GM12878 (cell line): ENCODE results near the gene ANKDD1B. TPM values are rescaled to one million over a fixed set of nuclear protein-coding genes. Genes with fewer than 3 reads are reported as not detected.

Source experiments
- ATAC-seq: fragments of 200-7000 bp; cut with Tn5 transposase; 3 replicates; pipeline ENCODE4 v1.9.1; 2020; ENCODE audit warnings: mild to moderate bottlenecking, moderate library complexity
- BruUV-seq: library from RNA; stranded (reverse); fragments of 400-500 nt; replicated peaks from 2 replicates; lab custom pipeline; 2021; lab: Mats Ljungman, UMichigan
- CTCF ChIA-PET: fragments of 300-600 bp; sonication (Branson Sonifier 250); formaldehyde crosslinking; extraction: SDS; loops from one replicate; lab custom pipeline; 2021; ENCODE audit warnings: inconsistent platforms; lab: Yijun Ruan, JAX
- POLR2A ChIA-PET: fragments of 350-600 bp; formaldehyde crosslinking; extraction: SDS; loops from one replicate; lab custom pipeline; 2021; ENCODE audit warnings: inconsistent platforms; lab: Charles Lee
- RAD21 ChIA-PET: fragments of 300-600 bp; sonication (Branson Sonifier 250); formaldehyde crosslinking; loops from one replicate; lab custom pipeline; 2023; ENCODE audit warnings: antibody characterized with exemption; ENCODE audit not compliant: unreplicated experiment; lab: Charles Lee
- SMC1A ChIA-PET: fragments of 300-600 bp; sonication (Branson Sonifier 250); formaldehyde crosslinking; loops from one replicate; lab custom pipeline; 2023; ENCODE audit not compliant: unreplicated experiment, uncharacterized antibody; lab: Charles Lee
- DNase-seq: peaks from one replicate; pipeline ENCODE4 v3.0.0-alpha.2; 2011; ENCODE audit warnings: low read depth, low spot score
- FAIRE-seq: peaks from 3 replicates; lab custom pipeline; 2011; peaks lifted over from hg19 to GRCh38; lab: Jason Lieb, UNC
- H2AFZ ChIP-seq: 2 replicates; pipeline ENCODE4 v1.6.0; 2011; ENCODE audit warnings: low read depth, low read length, control low read depth; ENCODE audit not compliant: control insufficient read depth
- H3K27ac ChIP-seq: 2 replicates; pipeline ENCODE4 v1.5.1; 2011; ENCODE audit warnings: control low read depth; ENCODE audit not compliant: control insufficient read depth, insufficient read depth
- H3K27me3 ChIP-seq, 2 experiments: replicated peaks in 1 of 2; 2 replicates each; pipeline versions ENCODE4 v1.6.0 to v1.6.1; 2011; ENCODE audit warnings: low read length in 1 of 2; ENCODE audit not compliant: control insufficient read depth in 2 of 2, insufficient read depth in 2 of 2
- H3K36me3 ChIP-seq, 2 experiments: 2 replicates each; pipeline ENCODE4 v1.5.1; 2011; ENCODE audit warnings: low read length in 1 of 2; ENCODE audit not compliant: control insufficient read depth in 2 of 2, insufficient read depth in 2 of 2
- H3K4me1 ChIP-seq: 2 replicates; pipeline ENCODE4 v1.6.1; 2011; ENCODE audit warnings: mild to moderate bottlenecking, low read length, moderate library complexity, mixed read lengths; ENCODE audit not compliant: control insufficient read depth, insufficient read depth
- H3K4me2 ChIP-seq: 2 replicates; pipeline ENCODE4 v1.6.0; 2011; ENCODE audit warnings: control low read depth; ENCODE audit not compliant: control insufficient read depth, insufficient read depth
- H3K4me3 ChIP-seq: fragments of 200-600 bp; sonication (generic); 2 replicates; pipeline ENCODE4 v1.5.1; 2016
- H3K79me2 ChIP-seq: 2 replicates; pipeline ENCODE4 v1.6.0; 2011; ENCODE audit warnings: low read length; ENCODE audit not compliant: control insufficient read depth, insufficient read depth
- H3K9ac ChIP-seq: 2 replicates; pipeline ENCODE4 v1.8.0; 2011; ENCODE audit warnings: low read length, control low read depth, mixed read lengths; ENCODE audit not compliant: control insufficient read depth, insufficient read depth
- H3K9me3 ChIP-seq: replicated peaks from 3 replicates; pipeline ENCODE4 v1.5.1; 2011; ENCODE audit warnings: mild to moderate bottlenecking, low read length; ENCODE audit not compliant: control insufficient read depth, insufficient read depth
- H4K20me1 ChIP-seq: 2 replicates; pipeline ENCODE4 v1.6.0; 2011; ENCODE audit not compliant: control insufficient read depth, insufficient read depth
- CBFB ChIP-seq: IDR thresholded peaks from 2 replicates; pipeline ENCODE4 v1.6.1; 2016; ENCODE audit warnings: antibody characterized with exemption, low read depth
- FOXM1 ChIP-seq: IDR thresholded peaks from 2 replicates; pipeline ENCODE4 v1.6.1; 2012; ENCODE audit warnings: low read depth, mild to moderate bottlenecking, inconsistent platforms, low read length, moderate library complexity
- MYC ChIP-seq: IDR thresholded peaks from 2 replicates; pipeline ENCODE4 v1.6.1; 2011; ENCODE audit warnings: mild to moderate bottlenecking, low read length, moderate library complexity, inconsistent platforms; ENCODE audit not compliant: insufficient read depth, insufficient replicate concordance, insufficient read length, severe bottlenecking
- NR2C2 ChIP-seq: IDR thresholded peaks from 2 replicates; pipeline ENCODE4 v1.6.1; 2011; ENCODE audit warnings: borderline replicate concordance, low read depth; ENCODE audit not compliant: control insufficient read depth, insufficient read length
- SIN3A ChIP-seq: IDR thresholded peaks from 2 replicates; pipeline ENCODE4 v1.6.1; 2012; ENCODE audit warnings: low read depth, low read length, improper control_type of control experiment
- TCF7 ChIP-seq: IDR thresholded peaks from 2 replicates; pipeline ENCODE4 v1.6.1; 2014; ENCODE audit warnings: antibody characterized with exemption, borderline replicate concordance
- YY1 ChIP-seq: IDR thresholded peaks from 2 replicates; pipeline ENCODE4 v1.6.1; 2011; ENCODE audit warnings: low read depth, mild to moderate bottlenecking, low read length
- ZBED1 ChIP-seq: IDR thresholded peaks from 2 replicates; pipeline ENCODE4 v1.6.1; 2016; ENCODE audit warnings: borderline replicate concordance
- ZBTB33 ChIP-seq: fragments of 450-650 bp; IDR thresholded peaks from 2 replicates; pipeline ENCODE4 v1.6.1; 2017; ENCODE audit warnings: mild to moderate bottlenecking
- ZSCAN29 ChIP-seq: fragments of 450-650 bp; IDR thresholded peaks from 2 replicates; pipeline ENCODE4 v1.6.1; 2017; ENCODE audit warnings: mild to moderate bottlenecking, moderate library complexity
- WGBS: methylation state at CpG from one replicate; pipeline ENCODE4 v1.1.6; 2016; ENCODE audit warnings: low lambda C conversion rate; ENCODE audit not compliant: insufficient replicate concordance, insufficient coverage; ENCODE audit errors: missing lambda C conversion rate; 5-methylcytosine and 5-hydroxymethylcytosine counted together
- in situ Hi-C: fragments of 300-500 bp; cut with MboI; formaldehyde crosslinking; loops from 9 replicates; pipeline ENCODE4 v1.14.3; 2018; ENCODE audit warnings: mixed read lengths
- intact Hi-C: fragments of 100-400 bp; cut with micrococcal nuclease; formaldehyde crosslinking; loops from one replicate; pipeline ENCODE4 v1.14.2; 2022; ENCODE audit not compliant: unreplicated experiment
- polyA plus RNA-seq, 11 experiments: library from polyadenylated mRNA; depleted of rRNA in 4 of 11; unstranded in 6 of 11; stranded (reverse) in 5 of 11; fragments of >200 nt; fragmentation: Nextera tagmentation in 4 of 11; fragmentation: Illumina TruSeq in 1 of 11; extraction: Ambion mirVana in 4 of 11; extraction: Trizol in 1 of 11; gene quantifications; 1 replicate in 1 of 11; 2 replicates in 10 of 11; pipeline versions ENCODE4 v1.2.1 to v1.2.3, GENCODE V29; 2011 to 2016; ENCODE audit warnings: inconsistent platforms in 2 of 11, missing spikeins in 2 of 11, low read depth in 1 of 11
- total RNA-seq, 4 experiments: library from RNA; depleted of rRNA in 3 of 4; stranded (reverse); fragments of >200 nt in 3 of 4; fragmentation: Illumina TruSeq in 1 of 4; extraction: Trizol in 1 of 4; gene quantifications; 2 replicates each; pipeline versions ENCODE4 v1.2.1 to v1.2.3, GENCODE V29; 2013 to 2021
- TF ChIP-seq, protein P1 (sequence below): fragments of 150-350 bp; IDR thresholded peaks from 2 replicates; pipeline ENCODE4 v1.6.1; 2016; ENCODE audit warnings: low read depth, low read length

Gene ANKDD1B
- total and polyA plus RNA-seq, 10 of the 15 experiments (the other 5 are each of a cell fraction or from before 2014, with no cell fraction given): 0.34 to 2.4 (median 0.80) TPM

DNA sequence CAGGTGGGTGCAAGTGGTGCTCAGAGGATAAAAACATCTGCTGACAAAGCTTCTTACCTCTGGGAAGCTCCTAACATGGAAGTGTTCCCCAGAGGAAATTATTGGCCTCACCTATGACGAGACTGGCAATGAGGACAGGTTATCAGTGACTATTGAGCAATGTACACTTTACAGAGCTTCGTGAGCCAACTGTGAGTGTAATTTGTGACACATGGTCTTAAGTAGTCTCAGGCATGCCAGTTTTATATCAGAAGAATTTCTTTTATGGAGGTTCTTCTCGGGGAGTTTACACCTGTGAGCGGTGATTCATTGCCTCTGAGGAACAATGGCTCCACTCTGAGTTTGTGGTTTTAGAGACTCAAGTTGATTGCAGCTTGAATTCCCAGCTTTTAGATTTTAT is 11.3 kb downstream of the ANKDD1B start:
- TF ChIP-seq ZBED1 (no peak), NR2C2 (no peak), CBFB (no peak), SIN3A (no peak), MYC (no peak), ZSCAN29 (no peak), ZBTB33 (no peak), YY1 (no peak), TCF7 (no peak), FOXM1 (no peak)
- TF ChIP-seq, protein P1, sequence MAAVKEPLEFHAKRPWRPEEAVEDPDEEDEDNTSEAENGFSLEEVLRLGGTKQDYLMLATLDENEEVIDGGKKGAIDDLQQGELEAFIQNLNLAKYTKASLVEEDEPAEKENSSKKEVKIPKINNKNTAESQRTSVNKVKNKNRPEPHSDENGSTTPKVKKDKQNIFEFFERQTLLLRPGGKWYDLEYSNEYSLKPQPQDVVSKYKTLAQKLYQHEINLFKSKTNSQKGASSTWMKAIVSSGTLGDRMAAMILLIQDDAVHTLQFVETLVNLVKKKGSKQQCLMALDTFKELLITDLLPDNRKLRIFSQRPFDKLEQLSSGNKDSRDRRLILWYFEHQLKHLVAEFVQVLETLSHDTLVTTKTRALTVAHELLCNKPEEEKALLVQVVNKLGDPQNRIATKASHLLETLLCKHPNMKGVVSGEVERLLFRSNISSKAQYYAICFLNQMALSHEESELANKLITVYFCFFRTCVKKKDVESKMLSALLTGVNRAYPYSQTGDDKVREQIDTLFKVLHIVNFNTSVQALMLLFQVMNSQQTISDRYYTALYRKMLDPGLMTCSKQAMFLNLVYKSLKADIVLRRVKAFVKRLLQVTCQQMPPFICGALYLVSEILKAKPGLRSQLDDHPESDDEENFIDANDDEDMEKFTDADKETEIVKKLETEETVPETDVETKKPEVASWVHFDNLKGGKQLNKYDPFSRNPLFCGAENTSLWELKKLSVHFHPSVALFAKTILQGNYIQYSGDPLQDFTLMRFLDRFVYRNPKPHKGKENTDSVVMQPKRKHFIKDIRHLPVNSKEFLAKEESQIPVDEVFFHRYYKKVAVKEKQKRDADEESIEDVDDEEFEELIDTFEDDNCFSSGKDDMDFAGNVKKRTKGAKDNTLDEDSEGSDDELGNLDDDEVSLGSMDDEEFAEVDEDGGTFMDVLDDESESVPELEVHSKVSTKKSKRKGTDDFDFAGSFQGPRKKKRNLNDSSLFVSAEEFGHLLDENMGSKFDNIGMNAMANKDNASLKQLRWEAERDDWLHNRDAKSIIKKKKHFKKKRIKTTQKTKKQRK: no peak
- Histone ChIP-seq H3K36me3 (no peaks in the 10 kb centered on the region), H3K4me1 (no peaks in the 10 kb centered on the region), H3K9ac (no peak overlapping the region), H4K20me1 (no peaks in the 10 kb centered on the region), H3K79me2 (no peaks in the 10 kb centered on the region), H3K27ac (no peak overlapping the region), H2AFZ (no peak overlapping the region), H3K27me3 (no peaks in the 10 kb centered on the region), H3K4me2 (no peak overlapping the region), H3K9me3 (no peaks in the 10 kb centered on the region), H3K4me3 (no peak overlapping the region)
- POLR2A ChIA-PET: no interaction called here
- 67% methylated on average over 4 of the region's 4 CpGs for WGBS
- SMC1A ChIA-PET: interaction anchor here (0.6 to 0.8 kb wide), 2 partner anchors 15 to 385 kb away, joined by 3 read pairs; no protein-coding TSS in a partner anchor
- intact Hi-C loops: no loop called here
- RAD21 ChIA-PET: no interaction called here
- no peak for ATAC-seq
- BruUV-seq: no TSS peak
- DNase-seq: no peak
- in situ Hi-C loops: no loop called here
- FAIRE-seq: no peak
- CTCF ChIA-PET: interaction anchor here (2.0 kb wide), 1 partner anchor 15 kb away, joined by 7 read pairs; no protein-coding TSS in a partner anchor
